Choroid plexus epithelial cell (primary cell): Measurements from ENCODE around the gene ARID2.

Source experiments
- DNase-seq: peaks from one replicate; pipeline ENCODE4 v3.0.0-alpha.2; 2010; ENCODE audit warnings: low read depth
- H3K4me3 ChIP-seq: 2 replicates; pipeline ENCODE4 v1.5.1; 2011; ENCODE audit warnings: low read depth, mild to moderate bottlenecking, control low read depth, low read length, moderate library complexity
- TF ChIP-seq, protein P1 (sequence below): conservative IDR thresholded peaks from 2 replicates; pipeline ENCODE4 v1.5.1; 2011; ENCODE audit warnings: low read depth, mild to moderate bottlenecking, control low read depth, inconsistent platforms, low read length, moderate library complexity

Gene ARID2

GRCh38 chr12:45732936-45733335, 3.4 kb downstream of the ARID2 start:
- TF ChIP-seq, protein P1, sequence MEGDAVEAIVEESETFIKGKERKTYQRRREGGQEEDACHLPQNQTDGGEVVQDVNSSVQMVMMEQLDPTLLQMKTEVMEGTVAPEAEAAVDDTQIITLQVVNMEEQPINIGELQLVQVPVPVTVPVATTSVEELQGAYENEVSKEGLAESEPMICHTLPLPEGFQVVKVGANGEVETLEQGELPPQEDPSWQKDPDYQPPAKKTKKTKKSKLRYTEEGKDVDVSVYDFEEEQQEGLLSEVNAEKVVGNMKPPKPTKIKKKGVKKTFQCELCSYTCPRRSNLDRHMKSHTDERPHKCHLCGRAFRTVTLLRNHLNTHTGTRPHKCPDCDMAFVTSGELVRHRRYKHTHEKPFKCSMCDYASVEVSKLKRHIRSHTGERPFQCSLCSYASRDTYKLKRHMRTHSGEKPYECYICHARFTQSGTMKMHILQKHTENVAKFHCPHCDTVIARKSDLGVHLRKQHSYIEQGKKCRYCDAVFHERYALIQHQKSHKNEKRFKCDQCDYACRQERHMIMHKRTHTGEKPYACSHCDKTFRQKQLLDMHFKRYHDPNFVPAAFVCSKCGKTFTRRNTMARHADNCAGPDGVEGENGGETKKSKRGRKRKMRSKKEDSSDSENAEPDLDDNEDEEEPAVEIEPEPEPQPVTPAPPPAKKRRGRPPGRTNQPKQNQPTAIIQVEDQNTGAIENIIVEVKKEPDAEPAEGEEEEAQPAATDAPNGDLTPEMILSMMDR, result no peak
- peak; percentile 26 for DNase-seq
- no peak overlapping the region for H3K4me3 ChIP-seq

GRCh38 chr12:45737638-45738037, 8.1 kb downstream of the ARID2 start:
- TF ChIP-seq, protein P1, result no peak
- no peak overlapping the region for H3K4me3 ChIP-seq
- no peak for DNase-seq

DNA sequence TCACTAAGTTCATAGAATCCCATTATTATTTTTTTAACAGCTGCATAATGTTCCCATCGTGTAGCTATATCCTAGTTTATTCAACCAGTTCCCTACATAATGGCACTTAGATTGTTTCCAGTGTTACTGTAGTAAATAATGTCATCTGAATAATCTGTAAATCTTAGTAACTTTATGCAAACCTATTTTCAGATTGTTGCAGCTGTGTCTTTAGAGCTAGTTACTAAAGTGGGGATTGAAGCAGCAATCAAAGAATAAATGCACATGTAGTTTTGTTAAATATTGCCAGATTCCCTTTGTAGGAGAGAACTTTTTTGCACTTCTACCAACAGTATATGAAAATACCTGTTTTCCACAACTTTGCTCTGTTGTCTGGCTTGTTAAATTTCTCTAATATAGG, 13.1 kb downstream of the ARID2 start:
- TF ChIP-seq, protein P1, result no peak
- no peak for DNase-seq

DNA sequence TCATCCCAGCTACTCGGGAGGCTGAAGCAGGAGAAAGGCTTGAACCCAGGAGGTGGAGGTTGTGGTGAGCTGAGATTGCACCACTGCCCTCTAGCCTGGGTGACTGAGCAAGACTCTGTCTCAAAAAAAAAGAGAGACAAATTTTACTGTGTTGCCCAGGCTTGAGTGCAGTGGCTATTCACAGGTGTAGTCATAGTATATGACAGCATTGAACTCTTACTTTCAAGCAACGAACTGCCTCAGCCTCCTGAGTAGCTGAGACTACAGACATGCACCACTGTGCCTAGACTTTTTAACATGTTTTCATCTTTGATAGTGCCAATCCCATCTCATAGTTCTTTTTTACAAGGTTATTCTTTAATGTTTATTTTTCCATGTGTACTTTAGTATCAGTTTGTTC, 13.7 kb downstream of the ARID2 start:
- H3K4me3 ChIP-seq, result no peak overlapping the region
- DNase-seq, result no peak
- TF ChIP-seq, protein P1, result no peak

More for the DNA sequence above, 13.1 kb downstream of the ARID2 start:
- H3K4me3 ChIP-seq, result no peak overlapping the region

GRCh38 chr12:45745861-45746277, 16.4 kb downstream of the ARID2 start:
- DNase-seq, result peak; percentile 60
- no peak overlapping the region for H3K4me3 ChIP-seq
- TF ChIP-seq, protein P1, result peak; percentile 37

DNA sequence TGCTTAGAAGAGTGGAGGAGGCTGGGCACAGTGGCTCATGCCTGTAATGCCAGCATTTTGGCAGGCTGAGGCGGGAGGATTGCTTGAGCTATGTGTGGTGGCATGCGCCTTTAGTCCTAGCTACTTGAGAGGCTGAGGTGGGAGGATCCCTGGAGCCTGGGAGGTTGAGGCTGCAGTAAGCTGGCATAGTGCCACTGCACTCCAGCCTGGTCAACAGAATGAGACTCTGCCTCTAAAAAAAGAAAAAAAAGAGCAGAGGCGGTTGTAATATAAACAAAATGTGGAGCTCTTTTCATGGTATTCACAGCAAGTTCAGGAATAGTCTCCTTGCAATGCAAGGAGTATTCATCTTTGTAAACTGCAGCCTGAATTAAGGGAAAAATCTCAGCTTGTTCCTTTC, 27.2 kb downstream of the ARID2 start:
- TF ChIP-seq, protein P1, result no peak
- no peak overlapping the region for H3K4me3 ChIP-seq
- DNase-seq, result peak; percentile 24

DNA sequence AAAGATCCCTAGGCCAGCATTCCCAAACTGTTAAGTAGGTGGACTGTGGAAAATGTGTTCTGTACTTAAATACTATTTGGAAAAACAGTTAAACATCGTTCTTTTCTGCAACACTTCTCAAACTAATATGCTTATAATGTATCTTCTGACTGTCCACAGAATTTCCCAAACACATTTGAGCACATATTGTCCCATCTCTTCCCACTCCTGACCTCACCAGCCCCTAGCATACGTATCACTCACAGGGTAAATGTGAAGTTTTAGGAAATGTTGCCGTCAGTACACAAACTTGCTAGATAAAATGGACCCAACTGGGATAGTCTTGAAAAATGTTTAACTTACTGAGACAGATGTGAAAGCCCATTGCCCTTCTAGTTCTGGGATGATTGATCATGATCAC, 27.7 kb downstream of the ARID2 start:
- no peak overlapping the region for H3K4me3 ChIP-seq
- TF ChIP-seq, protein P1, result no peak
- no peak for DNase-seq
